Fibroblast of villous mesenchyme (primary cell): Measurements from ENCODE around the gene RRBP1. TPM values are rescaled to one million over a fixed set of nuclear protein-coding genes. Genes with fewer than 3 reads are reported as not detected.

Experiments used
- DNase-seq: peaks from one replicate; pipeline ENCODE4 v3.0.0-alpha.2; 2010; ENCODE audit warnings: low read depth
- H3K4me3 ChIP-seq: 2 replicates; pipeline ENCODE4 v1.5.1; 2011; ENCODE audit warnings: low read depth, mild to moderate bottlenecking, low read length
- CTCF ChIP-seq: IDR thresholded peaks from 2 replicates; pipeline ENCODE4 v1.5.1; 2012; ENCODE audit warnings: low read depth, mild to moderate bottlenecking, low read length; ENCODE audit not compliant: insufficient read depth
- total RNA-seq: library from RNA; depleted of rRNA; stranded (reverse); fragments of >200 nt; gene quantifications from 2 replicates; pipeline ENCODE4 v1.2.3, GENCODE V29; 2012

RRBP1 gene
- 123 and 136 TPM in 2 replicates for total RNA-seq

GRCh38 chr20:17682103-17682888 is at the start of gene RRBP1:
RRBP1 (minus strand) TSS chr20:17682242; CDS start chr20:17660507, 21,735 bp downstream.
- peak within 1 kb of the TSS; percentile 91 for H3K4me3 ChIP-seq
- TF ChIP-seq CTCF = peak; percentile 73
- peak; percentile 98 for DNase-seq

GRCh38 chr20:17731233-17731632 is 49.2 kb upstream of the RRBP1 start:
- TF ChIP-seq CTCF = no peak
- DNase-seq = no peak
- H3K4me3 ChIP-seq = no peak overlapping the region

- no peak overlapping the region for H3K4me3 ChIP-seq
- DNase-seq = no peak
- no peak for TF ChIP-seq CTCF
These were observed 48.0 kb upstream of the RRBP1 start for GRCh38 chr20:17730071-17730470.

GRCh38 chr20:17728074-17728473 is 46.0 kb upstream of the RRBP1 start:
- no peak for DNase-seq
- TF ChIP-seq CTCF = no peak
- H3K4me3 ChIP-seq = no peak overlapping the region

- DNase-seq = no peak
- TF ChIP-seq CTCF = no peak
- H3K4me3 ChIP-seq = no peak overlapping the region
These were observed 45.3 kb upstream of the RRBP1 start for GRCh38 chr20:17727351-17727750.

- DNase-seq = no peak
- no peak overlapping the region for H3K4me3 ChIP-seq
- TF ChIP-seq CTCF = no peak
These were observed 44.9 kb upstream of the RRBP1 start for GRCh38 chr20:17726902-17727301.
